RWPE1 (cell line): ENCODE data around the gene GPRIN2.
"Not testable (repeated sequence)": the region's sequence is repeated elsewhere in the genome, so short reads cannot be mapped to it uniquely, and the experiment has no call there.

ENCODE experiments used
- CTCF ChIA-PET: fragments of 350-600 bp; sonication (Branson Sonifier 250); formaldehyde crosslinking; extraction: SDS; loops from one replicate; lab custom pipeline; 2021; lab: Yijun Ruan, JAX
- POLR2A ChIA-PET: fragments of 400-600 bp; formaldehyde crosslinking; extraction: SDS; loops from one replicate; lab custom pipeline; 2020; ENCODE audit warnings: antibody characterized with exemption; ENCODE audit not compliant: low non-redundant PET; lab: Yijun Ruan, JAX
- DNase-seq: peaks from one replicate; pipeline ENCODE4 v3.0.0; 2012; ENCODE audit warnings: low spot score
- H3K27ac ChIP-seq: fragments of 450-650 bp; 2 replicates; pipeline ENCODE4 v1.5.1; 2017
- CTCF ChIP-seq: fragments of 450-650 bp; conservative IDR thresholded peaks from 2 replicates; pipeline ENCODE4 v1.5.1; 2017; ENCODE audit warnings: low read depth, mild to moderate bottlenecking

The GPRIN2 gene

GRCh38 chr10:46556515-46557318 is at the start of gene GPRIN2:
GPRIN2 (minus strand) TSS chr10:46556658; CDS start chr10:46550736, 5,922 bp downstream.
- no peak within 1 kb of the TSS for H3K27ac ChIP-seq
- DNase-seq, result peak; percentile 44
- TF ChIP-seq CTCF, result no peak
- ChIA-PET POLR2A (no interaction called here), CTCF (no interaction called here)

GRCh38 chr10:46600516-46600915 is 44.1 kb upstream of the GPRIN2 start:
- POLR2A ChIA-PET, CTCF ChIA-PET, DNase-seq, H3K27ac ChIP-seq: not testable (repeated sequence)

DNA sequence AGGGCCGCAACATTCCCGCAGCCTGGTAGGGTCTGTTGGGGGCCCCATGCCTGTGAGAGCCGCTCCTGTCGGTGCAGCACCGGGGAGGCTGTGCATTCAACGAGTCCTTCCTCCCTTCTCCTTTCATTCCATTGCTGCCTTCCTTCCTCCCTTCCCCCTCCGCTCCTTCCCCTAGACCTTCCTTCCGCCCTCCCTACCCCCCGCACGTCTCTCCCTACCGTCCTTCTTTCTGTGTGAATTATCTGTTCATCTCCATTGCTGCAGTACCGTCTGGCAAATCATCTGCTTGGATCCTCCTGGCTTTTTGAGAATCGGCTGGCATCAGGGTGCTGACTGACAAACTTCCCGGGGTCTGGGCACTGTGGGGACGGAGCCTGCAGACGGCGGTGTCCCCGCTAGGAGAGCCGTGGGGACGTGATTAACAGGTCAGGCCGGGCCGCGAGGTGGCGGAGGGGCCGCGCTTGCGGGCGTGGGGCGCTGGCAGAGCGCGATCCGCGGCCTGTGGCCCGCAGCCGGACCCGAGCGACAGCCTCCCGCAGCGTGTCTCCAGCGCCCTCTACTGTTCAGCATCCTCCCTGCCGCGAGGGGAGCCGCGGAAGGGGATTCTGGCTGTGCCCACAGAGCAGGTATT is 41.3 kb upstream of the GPRIN2 start:
- H3K27ac ChIP-seq, CTCF ChIA-PET, DNase-seq, POLR2A ChIA-PET: not testable (repeated sequence)

DNA sequence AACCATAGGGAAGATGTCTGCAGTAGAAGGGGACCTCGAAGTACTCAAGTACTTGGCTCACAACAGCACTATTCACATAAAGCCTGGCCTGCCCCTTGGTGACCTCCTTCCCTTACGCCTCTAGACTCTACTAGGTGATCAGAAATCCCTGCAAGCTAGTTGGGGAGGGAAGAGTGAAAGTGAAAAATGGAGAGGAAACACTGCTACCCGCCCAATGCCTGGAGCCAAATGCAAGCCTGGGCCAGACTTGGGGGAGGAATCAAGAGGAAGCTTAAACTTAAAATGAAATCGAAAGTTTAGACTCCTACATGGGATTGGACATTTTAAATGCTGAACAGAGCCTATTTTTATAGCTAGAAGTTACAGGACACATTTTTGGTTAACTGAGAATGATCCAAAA is 40.1 kb upstream of the GPRIN2 start:
- H3K27ac ChIP-seq, DNase-seq, CTCF ChIA-PET, POLR2A ChIA-PET: not testable (repeated sequence)

- DNase-seq, CTCF ChIA-PET, POLR2A ChIA-PET, H3K27ac ChIP-seq: not testable (repeated sequence)
Measured at GRCh38 chr10:46594453-46595063, 38.1 kb upstream of the GPRIN2 start.

DNA sequence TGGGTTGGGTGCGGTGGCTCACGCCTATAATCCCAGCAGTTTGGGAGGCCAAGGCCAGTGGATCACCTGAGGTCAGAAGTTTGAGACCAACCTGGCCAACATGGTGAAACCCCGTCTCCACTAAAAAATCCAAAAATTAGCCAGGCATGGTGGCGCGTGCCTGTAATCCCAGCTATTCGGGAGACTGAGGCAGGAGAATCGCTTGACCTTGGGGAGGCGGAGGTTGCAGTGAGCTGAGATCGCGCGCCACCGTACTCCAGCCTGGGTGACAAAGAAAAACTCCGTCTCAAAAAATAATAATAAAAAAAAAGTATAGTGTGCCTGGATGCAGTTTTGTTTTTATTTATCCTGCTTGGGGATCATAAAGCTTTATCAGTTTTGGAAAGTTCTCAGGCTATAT is 36.8 kb upstream of the GPRIN2 start:
- H3K27ac ChIP-seq, DNase-seq, POLR2A ChIA-PET, CTCF ChIA-PET: not testable (repeated sequence)

DNA sequence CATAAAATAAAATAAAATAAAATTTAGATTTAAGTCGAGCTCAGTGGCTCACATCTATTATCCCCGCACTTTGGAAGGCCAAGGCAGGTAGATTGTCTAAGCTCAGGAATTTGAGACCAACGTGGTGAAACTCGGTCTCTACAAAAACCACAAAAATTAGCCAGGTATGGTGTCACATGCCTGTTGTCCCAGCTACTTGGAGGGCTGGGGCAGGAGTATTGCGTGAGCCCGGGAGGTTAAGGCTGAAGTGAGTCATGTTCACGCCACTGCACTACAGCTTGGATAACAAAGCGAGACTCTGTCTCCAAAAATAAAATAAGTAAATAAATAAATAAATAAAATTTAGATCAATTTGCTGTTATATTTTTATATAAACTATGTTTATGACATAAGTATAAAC is 34.6 kb upstream of the GPRIN2 start:
- CTCF ChIA-PET, POLR2A ChIA-PET, DNase-seq, H3K27ac ChIP-seq: not testable (repeated sequence)

DNA sequence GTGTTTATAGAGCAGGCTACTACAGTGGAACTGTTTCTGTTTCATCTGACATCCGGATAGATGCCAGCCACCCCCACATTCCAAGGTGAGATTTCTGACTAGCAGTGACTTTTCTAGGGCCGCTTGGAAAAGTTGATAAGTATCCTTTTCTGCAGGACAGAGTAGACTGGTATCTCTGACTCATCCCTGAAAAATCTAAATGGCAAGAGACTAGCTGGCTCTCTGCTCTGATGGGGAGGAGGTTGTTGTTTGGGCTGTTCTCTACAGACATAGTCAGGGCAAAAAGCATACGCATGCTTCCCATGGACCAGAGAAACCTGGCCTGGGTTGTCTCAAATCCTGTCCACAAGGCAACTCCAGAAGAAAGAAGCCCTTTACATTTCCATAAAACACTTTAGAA is 33.1 kb upstream of the GPRIN2 start:
- DNase-seq, CTCF ChIA-PET, H3K27ac ChIP-seq, POLR2A ChIA-PET: not testable (repeated sequence)

GRCh38 chr10:46588221-46588620 is 31.8 kb upstream of the GPRIN2 start:
- H3K27ac ChIP-seq, POLR2A ChIA-PET, CTCF ChIA-PET, DNase-seq: not testable (repeated sequence)

DNA sequence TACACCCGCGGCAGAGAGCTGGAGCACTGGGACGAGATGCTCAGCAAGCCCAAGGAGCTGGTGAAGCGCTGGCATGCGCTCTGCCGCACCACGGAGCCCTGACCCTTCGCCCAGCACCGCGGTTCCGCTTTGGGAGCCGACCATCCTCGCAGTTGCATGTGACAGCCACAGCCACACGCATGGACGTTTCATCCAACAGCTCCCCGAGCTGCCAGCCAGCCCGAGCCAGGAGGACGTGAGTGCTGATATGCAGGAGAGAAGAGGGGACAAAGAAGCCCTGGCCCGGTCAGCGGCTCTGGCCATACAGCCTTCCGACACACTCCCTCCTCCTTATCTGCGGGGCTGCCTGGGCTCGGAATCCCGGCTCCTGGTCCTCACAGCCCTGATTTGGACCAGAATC is 31.1 kb upstream of the GPRIN2 start:
- DNase-seq, H3K27ac ChIP-seq, POLR2A ChIA-PET, CTCF ChIA-PET: not testable (repeated sequence)

DNA sequence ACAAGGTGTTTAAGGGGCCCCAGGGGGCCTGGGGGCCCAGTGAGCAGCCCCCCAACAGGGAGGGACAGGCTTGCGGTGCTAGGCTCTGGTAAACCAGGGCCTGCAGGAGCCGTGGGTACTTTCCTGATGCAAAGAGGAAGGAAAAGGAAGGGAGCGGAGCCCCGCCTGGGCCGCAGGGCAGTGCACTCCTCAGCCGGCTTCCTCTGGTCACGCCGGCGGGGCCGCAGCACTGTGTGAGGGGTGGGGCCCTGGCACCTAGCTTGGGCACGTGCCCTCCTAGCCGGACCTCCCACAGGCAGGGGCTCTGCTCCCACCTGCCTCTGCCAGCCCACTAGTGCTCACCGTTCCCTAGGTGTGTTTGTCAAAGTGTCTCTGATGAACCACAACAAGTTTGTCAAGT is 28.8 kb upstream of the GPRIN2 start:
- CTCF ChIA-PET, POLR2A ChIA-PET, DNase-seq, H3K27ac ChIP-seq: not testable (repeated sequence)

DNA sequence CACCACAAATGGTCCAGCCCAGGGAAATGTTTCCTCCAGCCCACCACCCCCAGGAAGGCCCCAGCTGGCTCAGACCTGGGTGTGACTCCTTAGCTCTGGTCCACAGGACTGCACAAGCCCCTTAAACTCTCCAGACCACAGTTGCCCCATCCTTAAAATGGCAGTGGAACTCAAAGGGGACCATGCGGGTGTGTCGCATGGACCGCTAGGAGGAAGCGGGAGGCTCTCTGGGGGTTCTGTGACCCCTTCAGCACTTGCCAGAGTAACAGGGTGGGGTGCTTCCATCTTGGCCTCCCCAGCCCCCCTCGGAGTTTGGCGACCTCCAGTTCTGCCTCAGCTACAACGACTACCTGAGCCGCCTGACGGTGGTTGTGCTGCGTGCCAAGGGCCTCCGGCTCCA is 27.7 kb upstream of the GPRIN2 start:
- CTCF ChIA-PET, H3K27ac ChIP-seq, DNase-seq, POLR2A ChIA-PET: not testable (repeated sequence)

- H3K27ac ChIP-seq, POLR2A ChIA-PET, CTCF ChIA-PET, DNase-seq: not testable (repeated sequence)
Measured at GRCh38 chr10:46582568-46582967, 26.1 kb upstream of the GPRIN2 start.

DNA sequence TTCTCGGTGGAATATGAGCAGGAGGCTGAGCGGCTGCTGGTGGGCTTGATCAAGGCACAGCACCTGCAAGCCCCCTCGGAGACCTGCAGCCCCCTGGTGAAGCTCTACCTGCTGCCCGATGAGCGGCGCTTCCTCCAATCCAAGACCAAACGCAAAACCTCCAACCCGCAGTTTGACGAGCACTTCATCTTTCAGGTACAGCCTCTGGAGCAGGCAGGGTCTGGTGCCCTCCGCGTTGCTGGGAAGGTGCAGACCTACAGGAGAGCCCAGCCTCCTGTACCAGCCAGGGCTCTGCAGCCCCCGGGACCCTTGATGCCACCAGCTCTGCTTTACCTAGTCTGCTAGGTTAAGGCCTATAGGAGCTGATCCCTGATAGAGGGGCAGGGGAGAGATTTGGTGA is 25.5 kb upstream of the GPRIN2 start:
- DNase-seq, POLR2A ChIA-PET, H3K27ac ChIP-seq, CTCF ChIA-PET: not testable (repeated sequence)

DNA sequence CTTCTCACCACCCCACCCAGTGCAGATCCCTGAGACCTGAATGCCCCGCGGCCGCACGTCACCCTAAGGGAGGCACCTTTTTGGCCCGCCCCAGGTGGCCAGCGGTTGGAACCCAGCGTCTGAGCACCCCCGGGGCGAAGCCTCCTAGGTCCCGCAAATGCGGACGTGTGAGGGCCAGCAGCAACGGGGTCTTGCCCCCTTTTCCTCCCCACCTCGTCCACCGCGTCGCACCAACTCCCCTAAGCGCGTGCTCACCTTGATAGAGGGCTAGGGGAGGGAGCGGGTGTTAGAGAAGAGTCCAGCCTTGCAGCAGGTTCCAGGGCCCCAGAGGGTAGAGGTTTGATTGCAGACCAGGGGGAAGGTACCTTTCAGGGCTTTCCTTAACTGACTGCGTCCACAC is 22.9 kb upstream of the GPRIN2 start:
- DNase-seq, H3K27ac ChIP-seq, CTCF ChIA-PET, POLR2A ChIA-PET: not testable (repeated sequence)

DNA sequence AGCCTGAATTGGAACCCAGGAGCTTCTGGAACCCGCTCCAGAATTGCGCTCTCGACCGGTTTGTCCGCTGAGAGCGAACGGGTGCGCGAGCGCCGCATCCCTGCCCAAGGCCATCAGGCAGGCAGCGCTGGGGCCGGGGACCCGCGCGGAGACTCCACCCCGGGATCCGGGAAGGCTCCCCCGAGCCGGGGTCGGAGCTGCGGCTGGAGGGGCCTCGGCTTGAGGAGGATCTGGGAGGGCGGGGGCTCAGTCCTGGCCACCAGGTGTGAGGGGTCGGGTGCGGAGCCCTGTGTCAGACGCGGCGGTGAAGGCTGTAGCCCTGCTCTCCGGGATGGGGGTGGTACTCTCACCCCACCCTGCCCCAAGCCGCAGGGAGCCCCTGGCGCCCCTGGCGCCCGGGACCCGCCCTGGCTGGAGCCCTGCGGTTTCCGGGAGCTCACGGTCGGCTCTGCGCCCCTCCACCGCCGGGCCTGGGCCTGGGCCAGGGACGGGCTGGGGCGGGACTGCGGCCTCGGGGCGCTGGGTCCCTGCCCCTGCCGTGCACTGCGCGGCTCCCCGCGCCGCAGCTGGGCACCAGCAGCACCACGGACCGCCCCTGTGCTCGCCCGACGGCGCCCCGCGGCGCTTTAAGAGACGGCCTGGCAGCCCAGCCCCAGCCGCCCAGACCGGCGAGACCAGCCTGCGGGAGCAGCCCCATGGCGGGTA is 22.2 kb upstream of the GPRIN2 start, which contains the start of gene SYT15:
SYT15 (plus strand) TSS at position 655 of the 705 bp plus-strand sequence; CDS start at position 696, 41 bp downstream.
- POLR2A ChIA-PET, DNase-seq, CTCF ChIA-PET, H3K27ac ChIP-seq: not testable (repeated sequence)
